Measurements from ENCODE around the gene C9orf78.

The C9orf78 gene

GRCh38 chr9:129867136-129868022, 32.3 kb upstream of the C9orf78 start:
- no peak for DNase-seq

- DNase-seq: no peak
Observed at GRCh38 chr9:129866394-129867135, 31.5 kb upstream of the C9orf78 start.

GRCh38 chr9:129865668-129866320, 30.7 kb upstream of the C9orf78 start:
- no peak for DNase-seq

- no peak for DNase-seq
Observed at GRCh38 chr9:129864991-129865647, 30.0 kb upstream of the C9orf78 start.

GRCh38 chr9:129863059-129863690, 28.1 kb upstream of the C9orf78 start:
- DNase-seq: no peak

GRCh38 chr9:129861447-129861827, 26.4 kb upstream of the C9orf78 start:
- no peak for DNase-seq

- no peak for DNase-seq
Observed at GRCh38 chr9:129860653-129861446, 25.8 kb upstream of the C9orf78 start.

- no peak for DNase-seq
Observed at GRCh38 chr9:129858167-129858962, 23.3 kb upstream of the C9orf78 start.

GRCh38 chr9:129857207-129857606, 22.1 kb upstream of the C9orf78 start:
- no peak for DNase-seq

- no peak for DNase-seq
Observed at GRCh38 chr9:129854588-129855110, 19.6 kb upstream of the C9orf78 start.

GRCh38 chr9:129853614-129854013, 18.5 kb upstream of the C9orf78 start:
- DNase-seq: no peak

GRCh38 chr9:129852579-129852978, 17.5 kb upstream of the C9orf78 start:
- DNase-seq: peak; percentile 27

- no peak for DNase-seq
Observed at GRCh38 chr9:129851821-129852220, 16.7 kb upstream of the C9orf78 start.

GRCh38 chr9:129850821-129851550, 15.9 kb upstream of the C9orf78 start:
- DNase-seq: no peak

- no peak for DNase-seq
Observed at GRCh38 chr9:129849901-129850300, 14.8 kb upstream of the C9orf78 start.

GRCh38 chr9:129848712-129849441, 13.8 kb upstream of the C9orf78 start:
- DNase-seq: no peak

GRCh38 chr9:129845373-129845772, 10.3 kb upstream of the C9orf78 start:
- no peak for DNase-seq

GRCh38 chr9:129841071-129841470, 6.0 kb upstream of the C9orf78 start:
- no peak for DNase-seq

- no peak for DNase-seq
Observed at GRCh38 chr9:129840034-129840433, 5.0 kb upstream of the C9orf78 start.

All from NCI-H1105 treated with DMSO at 0.1 percent for 48 hours (cell line).